NCI-H1417 (cell line): Measurements from ENCODE around the gene IFT20.

Experiments
- DNase-seq, 3 experiments: peaks; one replicate each; lab custom pipeline; 2025; lab: John Stamatoyannopoulos, UW

Gene IFT20

GRCh38 chr17:28335201-28335958, at the start of gene IFT20, which contains the start of gene TNFAIP1:
Gene IFT20, minus strand, starts transcription at chr17:28335472. Its CDS starts 3,487 bp downstream, at chr17:28331985.
Gene TNFAIP1, plus strand, starts transcription at chr17:28335761. Its CDS starts 3,761 bp downstream, at chr17:28339522.
- peak; percentile 98 to 100 (median 99) for DNase-seq

- peak in 1 of 3 experiments; percentile 73 for DNase-seq
Observed at GRCh38 chr17:28385037-28385400, 49.7 kb upstream of the IFT20 start.

- peak; percentile 82 to 88 (median 86) for DNase-seq
Observed at GRCh38 chr17:28384281-28385036, 49.2 kb upstream of the IFT20 start.

DNA sequence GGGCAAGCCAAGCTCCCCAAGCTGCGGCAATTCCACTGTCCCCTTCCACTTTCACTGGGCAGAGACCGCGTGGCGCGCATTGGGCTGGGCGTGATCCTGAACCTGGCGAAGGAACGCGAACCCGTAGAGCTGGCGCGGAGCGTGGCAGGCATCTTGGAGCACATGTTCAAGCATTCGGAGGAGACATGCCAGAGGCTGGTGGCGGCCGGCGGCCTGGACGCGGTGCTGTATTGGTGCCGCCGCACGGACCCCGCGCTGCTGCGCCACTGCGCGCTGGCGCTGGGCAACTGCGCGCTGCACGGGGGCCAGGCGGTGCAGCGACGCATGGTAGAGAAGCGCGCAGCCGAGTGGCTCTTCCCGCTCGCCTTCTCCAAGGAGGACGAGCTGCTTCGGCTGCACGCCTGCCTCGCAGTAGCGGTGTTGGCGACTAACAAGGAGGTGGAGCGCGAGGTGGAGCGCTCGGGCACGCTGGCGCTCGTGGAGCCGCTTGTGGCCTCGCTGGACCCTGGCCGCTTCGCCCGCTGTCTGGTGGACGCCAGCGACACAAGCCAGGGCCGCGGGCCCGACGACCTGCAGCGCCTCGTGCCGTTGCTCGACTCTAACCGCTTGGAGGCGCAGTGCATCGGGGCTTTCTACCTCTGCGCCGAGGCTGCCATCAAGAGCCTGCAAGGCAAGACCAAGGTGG, 46.0 kb upstream of the IFT20 start:
- DNase-seq, result no peak

- no peak for DNase-seq
Observed at GRCh38 chr17:28379814-28380801, 44.8 kb upstream of the IFT20 start.

- DNase-seq, result no peak
Observed at GRCh38 chr17:28372945-28373274, 37.6 kb upstream of the IFT20 start.

DNA sequence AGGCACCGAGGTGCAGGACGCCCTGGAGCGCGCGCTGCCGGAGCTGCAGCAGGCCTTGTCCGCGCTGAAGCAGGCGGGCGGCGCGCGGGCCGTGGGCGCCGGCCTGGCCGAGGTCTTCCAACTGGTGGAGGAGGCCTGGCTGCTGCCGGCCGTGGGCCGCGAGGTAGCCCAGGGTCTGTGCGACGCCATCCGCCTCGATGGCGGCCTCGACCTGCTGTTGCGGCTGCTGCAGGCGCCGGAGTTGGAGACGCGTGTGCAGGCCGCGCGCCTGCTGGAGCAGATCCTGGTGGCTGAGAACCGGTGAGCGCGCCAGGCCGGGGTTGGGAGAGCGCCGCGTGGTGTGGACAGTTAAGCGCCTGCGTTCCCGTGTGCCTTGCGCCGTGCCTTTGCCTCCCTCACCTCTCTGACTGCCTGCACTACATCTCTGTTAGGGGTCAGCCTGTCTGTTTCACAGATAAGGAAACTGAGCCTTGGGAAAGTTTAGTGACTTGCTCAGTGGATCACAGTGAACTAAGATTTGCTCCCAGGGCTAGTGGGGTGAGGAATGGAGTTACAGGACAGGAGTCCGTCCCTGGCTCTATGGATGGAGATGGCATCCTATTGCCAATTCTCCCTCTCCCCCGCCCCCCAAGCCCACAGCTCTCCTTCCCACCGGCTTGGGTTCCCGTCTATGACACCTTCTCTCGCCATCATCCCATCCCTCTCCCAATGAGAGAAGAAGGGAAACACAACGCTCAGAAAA, 37.1 kb upstream of the IFT20 start:
- DNase-seq, result peak; percentile 39 to 70 (median 42)

DNA sequence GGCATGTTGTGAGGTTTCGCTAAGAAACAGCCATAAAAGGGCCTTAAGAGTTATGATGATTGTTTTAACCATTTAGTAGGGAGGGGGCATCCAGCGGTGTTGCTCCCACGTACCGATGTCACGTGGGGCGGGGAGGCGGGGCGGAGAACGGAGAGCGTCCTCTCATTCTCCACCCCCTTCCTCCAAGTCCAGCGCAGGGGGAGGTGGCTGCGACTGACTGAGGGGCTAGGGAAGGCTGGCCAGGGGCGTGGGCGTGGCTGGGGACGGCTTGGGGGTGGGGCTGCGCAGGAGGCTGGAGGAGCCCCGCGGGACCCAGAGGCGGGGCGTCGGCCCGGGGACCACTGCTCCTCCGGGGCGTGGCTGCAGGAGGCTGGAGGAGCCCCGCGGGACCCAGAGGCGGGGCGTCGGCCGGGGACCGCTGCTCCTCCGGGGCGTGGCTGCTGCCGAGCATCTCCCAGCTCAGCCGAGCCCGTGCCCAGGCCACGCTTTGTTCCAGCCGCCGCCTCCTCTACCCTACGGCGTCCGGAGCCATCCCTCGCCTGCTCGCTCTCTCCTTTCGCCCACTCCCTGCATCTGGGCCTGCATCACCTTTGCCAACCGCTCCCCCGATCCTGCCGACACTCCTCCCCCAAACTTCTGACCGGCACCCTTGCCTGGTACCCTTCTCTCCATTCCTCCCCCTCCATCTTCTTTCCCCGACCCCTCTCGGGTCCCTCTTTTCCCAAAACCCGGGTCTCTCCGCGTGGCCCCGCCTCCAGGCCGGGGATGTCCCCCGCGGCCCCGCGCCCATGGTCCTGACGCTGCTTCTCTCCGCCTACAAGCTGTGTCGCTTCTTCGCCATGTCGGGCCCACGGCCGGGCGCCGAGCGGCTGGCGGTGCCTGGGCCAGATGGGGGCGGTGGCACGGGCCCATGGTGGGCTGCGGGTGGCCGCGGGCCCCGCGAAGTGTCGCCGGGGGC, 36.3 kb upstream of the IFT20 start, which contains the start of gene SARM1:
Gene SARM1, plus strand, starts transcription at position 450 of the 958 bp plus-strand sequence. Its CDS starts 339 bp downstream, at position 789.
- DNase-seq, result peak; percentile 90 to 97 (median 93)

DNA sequence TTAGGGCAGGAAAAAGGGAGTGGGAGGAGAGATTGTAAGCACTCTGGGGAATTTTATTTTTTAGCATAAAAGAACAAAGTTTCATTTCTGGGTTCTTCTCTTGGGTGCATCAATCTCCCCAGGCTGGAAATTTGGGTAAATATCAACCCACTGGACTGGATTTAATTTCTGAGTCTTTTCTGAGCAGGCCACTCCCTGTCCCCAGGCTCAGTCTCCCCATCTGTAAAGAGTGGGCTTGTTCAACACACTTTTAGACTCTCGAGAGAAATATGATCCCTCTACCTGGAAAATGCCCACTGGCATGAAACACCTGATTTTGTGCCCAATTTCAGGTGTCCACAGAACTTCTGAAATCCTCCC, 35.5 kb upstream of the IFT20 start:
- no peak for DNase-seq

DNA sequence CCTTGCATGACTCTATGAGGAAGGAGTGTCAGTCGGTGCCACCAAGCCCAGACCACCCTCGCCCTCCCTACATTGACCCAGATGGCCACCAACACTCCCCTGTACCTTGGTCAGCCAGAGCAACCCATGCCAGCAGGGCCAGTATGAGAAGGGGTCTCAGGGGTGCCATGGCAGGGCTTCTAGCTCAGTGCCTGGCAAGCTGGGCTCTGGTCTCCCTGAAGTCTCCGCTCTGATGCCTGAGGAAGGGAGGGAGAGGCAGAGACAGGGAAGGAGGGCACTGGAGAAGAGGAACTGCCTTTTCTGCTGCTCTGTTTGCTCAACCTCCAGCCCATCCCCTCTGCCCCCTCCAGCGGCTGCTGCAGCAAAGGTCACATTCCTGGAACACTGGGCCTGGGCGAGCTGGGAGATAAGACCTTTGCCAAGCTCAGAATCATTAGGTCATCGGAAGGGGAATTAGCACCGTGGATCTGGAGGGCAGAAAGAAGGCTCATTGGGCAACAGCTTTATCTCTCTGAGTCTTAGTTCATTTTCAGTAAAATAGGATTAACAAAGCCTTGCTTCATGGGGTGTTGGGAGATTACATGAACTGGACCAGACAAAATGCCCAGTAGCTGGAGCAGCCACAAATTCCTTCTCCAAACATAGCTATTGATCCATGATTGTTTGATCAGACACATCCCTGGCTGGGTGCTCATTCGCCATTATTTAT, 34.9 kb upstream of the IFT20 start, which contains the start of gene VTN:
Gene VTN, minus strand, starts transcription at position 273 of the 709 bp plus-strand sequence. Its CDS starts 104 bp downstream, at position 169.
- peak in 2 of 3 experiments; percentile 19 to 38 for DNase-seq

DNA sequence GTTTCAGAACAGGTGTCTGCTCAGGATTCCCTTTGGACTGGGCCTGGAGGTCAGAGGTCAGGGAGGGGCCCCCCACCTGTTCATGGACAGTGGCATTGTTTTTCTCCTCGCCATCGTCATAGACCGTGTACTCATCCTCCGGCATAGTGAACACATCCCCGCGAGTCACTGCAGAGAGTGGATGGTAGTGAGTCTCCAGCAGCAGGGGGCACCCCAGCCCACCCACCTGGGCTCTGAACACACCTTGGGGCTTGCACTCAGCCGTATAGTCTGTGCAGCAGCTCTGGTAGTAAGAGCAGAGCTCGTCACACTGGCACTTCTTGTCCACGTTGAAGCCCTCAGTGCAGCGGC, 34.4 kb upstream of the IFT20 start:
- DNase-seq, result no peak

DNA sequence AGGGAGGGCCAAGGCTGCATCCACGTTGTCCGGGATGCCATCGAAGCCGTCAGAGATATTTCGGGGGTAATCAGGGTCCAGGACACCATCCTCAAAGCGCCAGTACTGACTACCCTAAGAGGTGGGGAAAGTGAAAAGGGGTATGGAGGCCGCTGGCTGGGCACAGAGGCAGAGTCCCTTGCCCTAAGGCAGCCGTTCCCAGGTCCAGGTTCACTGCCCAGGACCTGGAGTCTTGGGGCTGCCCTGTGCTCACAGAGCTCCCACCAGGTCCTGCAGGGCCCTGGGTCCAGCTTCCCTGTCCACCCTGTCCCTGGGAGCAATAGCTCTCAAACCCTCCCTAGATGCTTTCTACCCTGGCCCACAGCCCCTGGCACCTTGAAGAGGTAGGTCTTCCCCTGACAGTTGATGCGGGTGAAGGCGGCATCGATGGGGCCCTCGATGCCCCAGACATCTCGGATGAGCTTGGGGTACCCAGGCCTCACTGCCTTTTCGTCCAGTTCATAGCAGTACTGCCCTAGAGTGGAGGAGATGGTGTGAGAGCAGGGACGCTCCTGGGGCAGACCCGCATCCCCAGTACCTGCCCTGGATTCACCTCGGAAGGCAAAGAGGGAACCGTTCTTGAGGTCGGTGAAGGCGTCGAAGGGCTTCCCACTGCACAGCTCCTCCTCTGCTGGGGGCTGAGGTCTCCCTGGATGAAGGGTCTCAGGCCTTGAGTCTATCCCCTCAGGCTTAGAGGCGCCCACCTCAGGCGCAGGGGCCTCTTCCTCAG, 33.8 kb upstream of the IFT20 start:
- no peak for DNase-seq

GRCh38 chr17:28368306-28368831, 33.1 kb upstream of the IFT20 start:
- DNase-seq, result no peak

GRCh38 chr17:28367641-28368305, 32.5 kb upstream of the IFT20 start:
- DNase-seq, result no peak

DNA sequence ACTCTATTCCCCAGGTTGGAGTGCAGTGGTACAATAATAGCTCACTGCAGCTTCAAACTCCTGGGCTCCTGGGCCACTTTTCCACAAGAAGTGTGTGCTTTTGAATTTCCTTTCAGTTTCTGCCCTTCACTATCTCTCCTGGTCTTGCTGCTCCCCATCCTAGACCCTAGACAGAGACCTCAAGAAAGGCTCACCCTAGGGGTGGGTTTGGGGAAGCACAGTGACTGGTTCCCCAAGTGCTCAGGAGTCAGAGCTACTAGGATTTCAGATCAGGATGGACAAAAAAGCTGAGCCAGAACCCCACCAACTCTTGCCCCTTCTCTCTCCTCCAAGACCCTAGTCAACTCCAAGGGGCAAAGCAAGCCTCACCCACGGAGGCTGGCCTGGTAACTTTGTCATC, 31.3 kb upstream of the IFT20 start:
- DNase-seq, result no peak

DNA sequence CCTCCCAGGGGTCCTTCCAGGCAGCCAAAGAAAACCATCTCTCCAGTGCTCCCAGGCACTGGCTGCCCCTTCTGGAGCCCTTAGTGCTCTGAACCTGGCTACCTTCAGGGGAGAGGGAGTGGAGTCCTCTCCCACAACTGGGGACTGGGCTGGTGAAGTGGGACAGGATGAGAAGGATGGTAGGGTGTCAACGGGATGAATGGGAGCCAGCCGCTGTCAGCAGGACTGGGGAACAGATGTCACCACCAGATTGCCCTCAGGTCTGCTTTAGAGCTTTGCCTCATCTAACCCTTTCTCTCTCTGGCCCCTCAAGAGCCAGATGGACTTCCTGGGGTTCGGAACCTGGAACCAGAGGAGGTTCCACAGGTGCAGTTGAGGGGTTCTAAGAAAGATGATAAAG, 30.2 kb upstream of the IFT20 start:
- DNase-seq, result no peak

GRCh38 chr17:28364665-28365363, 29.5 kb upstream of the IFT20 start, which contains the start of gene SEBOX:
Gene SEBOX, minus strand, starts transcription at chr17:28365199. Its CDS starts 48 bp downstream, at chr17:28365151.
- no peak for DNase-seq
